ENCODE measurements around the gene GALNT13.

Gene GALNT13

GRCh38 chr2:153871231-153872221, at the start of gene GALNT13:
TSS of gene GALNT13 (plus strand) at chr2:153871922.
- DNase-seq (ENCODE audit: low read depth in 1 of 2, low spot score in 1 of 2): no peak

GRCh38 chr2:153823880-153824279, 47.8 kb upstream of the GALNT13 start:
- DNase-seq (ENCODE audit: low read depth in 1 of 2, low spot score in 1 of 2): no peak

GRCh38 chr2:153828335-153828734, 43.4 kb upstream of the GALNT13 start:
- no peak for DNase-seq (ENCODE audit: low read depth in 1 of 2, low spot score in 1 of 2)

- no peak for DNase-seq (ENCODE audit: low read depth in 1 of 2, low spot score in 1 of 2)
These were observed 37.1 kb upstream of the GALNT13 start for GRCh38 chr2:153834662-153835061.

GRCh38 chr2:153858250-153858649, 13.5 kb upstream of the GALNT13 start:
- DNase-seq (ENCODE audit: low read depth in 1 of 2, low spot score in 1 of 2): no peak

- no peak for DNase-seq (ENCODE audit: low read depth in 1 of 2, low spot score in 1 of 2)
These were observed 7.7 kb upstream of the GALNT13 start for GRCh38 chr2:153864022-153864421.

GRCh38 chr2:153866595-153866994, 5.1 kb upstream of the GALNT13 start:
- DNase-seq (ENCODE audit: low read depth in 1 of 2, low spot score in 1 of 2): no peak

GRCh38 chr2:153870308-153870707, 1.4 kb upstream of the GALNT13 start:
- DNase-seq (ENCODE audit: low read depth in 1 of 2, low spot score in 1 of 2): no peak

GRCh38 chr2:153872311-153873051, 759 bp downstream of the GALNT13 start:
- DNase-seq (ENCODE audit: low read depth in 1 of 2, low spot score in 1 of 2): no peak

- no peak for DNase-seq (ENCODE audit: low read depth in 1 of 2, low spot score in 1 of 2)
These were observed 1.6 kb downstream of the GALNT13 start for GRCh38 chr2:153873052-153874048.

GRCh38 chr2:153875801-153876466, 4.2 kb downstream of the GALNT13 start:
- no peak for DNase-seq (ENCODE audit: low read depth in 1 of 2, low spot score in 1 of 2)

- DNase-seq (ENCODE audit: low read depth in 1 of 2, low spot score in 1 of 2): no peak
These were observed 9.2 kb downstream of the GALNT13 start for GRCh38 chr2:153880926-153881325.

GRCh38 chr2:153886833-153887232, 15.1 kb downstream of the GALNT13 start:
- DNase-seq (ENCODE audit: low read depth in 1 of 2, low spot score in 1 of 2): no peak

GRCh38 chr2:153890576-153890975, 18.9 kb downstream of the GALNT13 start:
- DNase-seq (ENCODE audit: low read depth in 1 of 2, low spot score in 1 of 2): no peak

GRCh38 chr2:153891051-153891450, 19.3 kb downstream of the GALNT13 start:
- no peak for DNase-seq (ENCODE audit: low read depth in 1 of 2, low spot score in 1 of 2)

GRCh38 chr2:153912798-153913396, 41.2 kb downstream of the GALNT13 start:
- no peak for DNase-seq (ENCODE audit: low read depth in 1 of 2, low spot score in 1 of 2)

- no peak for DNase-seq (ENCODE audit: low read depth in 1 of 2, low spot score in 1 of 2)
These were observed 45.8 kb downstream of the GALNT13 start for GRCh38 chr2:153917570-153917969.

- no peak for DNase-seq (ENCODE audit: low read depth in 1 of 2, low spot score in 1 of 2)
These were observed 63.8 kb downstream of the GALNT13 start for GRCh38 chr2:153935511-153935910.

- DNase-seq (ENCODE audit: low read depth in 1 of 2, low spot score in 1 of 2): no peak
These were observed 67.5 kb downstream of the GALNT13 start for GRCh38 chr2:153939124-153939796.

Data from stimulated activated CD4-positive, alpha-beta T cell treated with anti-CD3 and anti-CD28 coated beads, Interleukin-15, amount 100 ng/mL, for 1 hour (primary cell).